Stomach smooth muscle (tissue), 2 donors: ENCODE measurements around the gene TMEM131.

Source experiments
- H3K27ac ChIP-seq: one replicate; pipeline ENCODE4 v1.7.0; 2013; ENCODE audit warnings: mild to moderate bottlenecking, low read length, inconsistent platforms
- H3K27me3 ChIP-seq, 2 donors: one replicate each; pipeline ENCODE4 v1.7.0; 2013; ENCODE audit warnings: low read length in 2 of 2; ENCODE audit not compliant: insufficient read depth in 2 of 2, control insufficient read depth in 1 of 2
- H3K36me3 ChIP-seq, 2 donors: one replicate each; pipeline ENCODE4 v1.7.0; 2013; ENCODE audit warnings: low read length in 2 of 2; ENCODE audit not compliant: control insufficient read depth in 2 of 2, insufficient read depth in 2 of 2
- H3K4me1 ChIP-seq: one replicate; pipeline ENCODE4 v1.7.0; 2013; ENCODE audit warnings: low read length; ENCODE audit not compliant: control insufficient read depth, insufficient read depth
- H3K4me3 ChIP-seq, 2 donors: one replicate each; pipeline ENCODE4 v1.7.0; 2013; ENCODE audit warnings: low read length in 2 of 2
- H3K9ac ChIP-seq, 2 donors: one replicate each; pipeline ENCODE4 v1.7.0; 2013; ENCODE audit warnings: low read length in 2 of 2, mild to moderate bottlenecking in 1 of 2
- H3K9me3 ChIP-seq, 2 donors: one replicate each; pipeline ENCODE4 v1.7.0; 2013; ENCODE audit warnings: low read length in 2 of 2; ENCODE audit not compliant: control insufficient read depth in 2 of 2
- donor health status: healthy.
- donor health status: Pancreatic carcinoma.

The TMEM131 gene

GRCh38 chr2:98016908-98017670 lies 21.3 kb upstream of the TMEM131 start:
- Histone ChIP-seq H3K4me3 (no peak overlapping the region), H3K9ac (no peak overlapping the region), H3K27ac (no peak overlapping the region), H3K36me3 (no peaks in the 10 kb centered on the region), H3K9me3 (no peaks in the 10 kb centered on the region), H3K4me1 (peaks cover 2% of the 10 kb centered on the region), H3K27me3 (no peaks in the 10 kb centered on the region)

GRCh38 chr2:98015671-98016070 lies 19.9 kb upstream of the TMEM131 start:
- Histone ChIP-seq H3K9ac (no peak overlapping the region), H3K27ac (no peak overlapping the region), H3K4me1 (no peaks in the 10 kb centered on the region), H3K36me3 (no peaks in the 10 kb centered on the region), H3K9me3 (no peaks in the 10 kb centered on the region), H3K27me3 (no peaks in the 10 kb centered on the region), H3K4me3 (no peak overlapping the region)

- H3K27me3 ChIP-seq: no peaks in the 10 kb centered on the region
Observed at GRCh38 chr2:98014379-98014778, 18.6 kb upstream of the TMEM131 start.

GRCh38 chr2:98013407-98014042 lies 17.8 kb upstream of the TMEM131 start:
- H3K9me3 ChIP-seq: no peaks in the 10 kb centered on the region
- no peak overlapping the region for H3K4me3 ChIP-seq
- H3K27me3 ChIP-seq: no peaks in the 10 kb centered on the region
- no peak overlapping the region for H3K9ac ChIP-seq
- no peak overlapping the region for H3K27ac ChIP-seq
- no peaks in the 10 kb centered on the region for H3K36me3 ChIP-seq
- no peaks in the 10 kb centered on the region for H3K4me1 ChIP-seq

More at GRCh38 chr2:98014379-98014778, 18.6 kb upstream of the TMEM131 start:
- H3K27ac ChIP-seq: no peak overlapping the region
- no peak overlapping the region for H3K9ac ChIP-seq
- no peaks in the 10 kb centered on the region for H3K36me3 ChIP-seq
- no peak overlapping the region for H3K4me3 ChIP-seq
- no peaks in the 10 kb centered on the region for H3K9me3 ChIP-seq
- H3K4me1 ChIP-seq: no peaks in the 10 kb centered on the region

GRCh38 chr2:98012561-98012991 lies 16.8 kb upstream of the TMEM131 start:
- Histone ChIP-seq H3K9ac (no peak overlapping the region), H3K4me3 (no peak overlapping the region), H3K27ac (no peak overlapping the region), H3K4me1 (no peaks in the 10 kb centered on the region), H3K9me3 (no peaks in the 10 kb centered on the region), H3K36me3 (no peaks in the 10 kb centered on the region), H3K27me3 (no peaks in the 10 kb centered on the region)

GRCh38 chr2:98009887-98010760 lies 14.4 kb upstream of the TMEM131 start:
- no peak overlapping the region for H3K9ac ChIP-seq

GRCh38 chr2:98008415-98008814 lies 12.7 kb upstream of the TMEM131 start:
- no peak overlapping the region for H3K27ac ChIP-seq
- H3K27me3 ChIP-seq: no peaks in the 10 kb centered on the region
- H3K9me3 ChIP-seq: no peaks in the 10 kb centered on the region
- H3K4me3 ChIP-seq: no peak overlapping the region
- H3K36me3 ChIP-seq: no peaks in the 10 kb centered on the region
- H3K4me1 ChIP-seq: no peaks in the 10 kb centered on the region
- H3K9ac ChIP-seq: no peak overlapping the region

More at GRCh38 chr2:98009887-98010760, 14.4 kb upstream of the TMEM131 start:
- Histone ChIP-seq H3K4me1 (no peaks in the 10 kb centered on the region), H3K36me3 (no peaks in the 10 kb centered on the region), H3K9me3 (no peaks in the 10 kb centered on the region), H3K27me3 (no peaks in the 10 kb centered on the region), H3K27ac (no peak overlapping the region), H3K4me3 (no peak overlapping the region)

GRCh38 chr2:98006378-98006777 lies 10.6 kb upstream of the TMEM131 start:
- Histone ChIP-seq H3K4me1 (no peaks in the 10 kb centered on the region), H3K27me3 (no peaks in the 10 kb centered on the region), H3K36me3 (no peaks in the 10 kb centered on the region), H3K9ac (no peak overlapping the region), H3K27ac (no peak overlapping the region), H3K9me3 (no peaks in the 10 kb centered on the region), H3K4me3 (no peak overlapping the region)

- Histone ChIP-seq H3K4me3 (no peak overlapping the region), H3K27me3 (no peaks in the 10 kb centered on the region), H3K36me3 (no peaks in the 10 kb centered on the region), H3K9ac (no peak overlapping the region), H3K9me3 (no peaks in the 10 kb centered on the region), H3K4me1 (no peaks in the 10 kb centered on the region), H3K27ac (no peak overlapping the region)
Observed at GRCh38 chr2:98004613-98005012, 8.9 kb upstream of the TMEM131 start.

GRCh38 chr2:98004047-98004446 lies 8.3 kb upstream of the TMEM131 start:
- Histone ChIP-seq H3K27ac (no peak overlapping the region), H3K4me1 (no peaks in the 10 kb centered on the region), H3K9me3 (no peaks in the 10 kb centered on the region), H3K4me3 (no peak overlapping the region), H3K27me3 (no peaks in the 10 kb centered on the region), H3K9ac (no peak overlapping the region), H3K36me3 (no peaks in the 10 kb centered on the region)
